ENCODE measurements around the gene UQCC3.

DNA sequence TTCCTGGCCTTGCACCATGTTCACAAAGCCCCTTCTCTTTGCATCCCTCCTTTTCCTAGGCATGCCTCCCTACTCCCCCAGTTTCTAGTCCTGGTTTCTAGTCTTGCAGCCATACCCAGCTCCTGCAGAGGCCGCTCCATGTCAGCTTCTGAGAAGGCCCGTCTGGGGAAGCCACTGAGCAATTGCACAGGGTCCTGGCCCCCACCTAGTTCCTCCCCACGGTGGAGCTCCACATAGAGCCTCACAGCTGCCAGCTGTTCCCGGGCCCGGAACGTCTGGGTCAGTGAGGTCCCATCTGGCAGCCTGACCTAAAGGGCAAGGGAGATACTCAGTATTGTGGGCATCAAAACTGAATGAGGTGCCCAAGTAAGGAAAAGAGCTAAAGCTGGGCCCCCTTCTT lies 5.2 kb downstream of the UQCC3 start:
- TF ChIP-seq, protein P1, sequence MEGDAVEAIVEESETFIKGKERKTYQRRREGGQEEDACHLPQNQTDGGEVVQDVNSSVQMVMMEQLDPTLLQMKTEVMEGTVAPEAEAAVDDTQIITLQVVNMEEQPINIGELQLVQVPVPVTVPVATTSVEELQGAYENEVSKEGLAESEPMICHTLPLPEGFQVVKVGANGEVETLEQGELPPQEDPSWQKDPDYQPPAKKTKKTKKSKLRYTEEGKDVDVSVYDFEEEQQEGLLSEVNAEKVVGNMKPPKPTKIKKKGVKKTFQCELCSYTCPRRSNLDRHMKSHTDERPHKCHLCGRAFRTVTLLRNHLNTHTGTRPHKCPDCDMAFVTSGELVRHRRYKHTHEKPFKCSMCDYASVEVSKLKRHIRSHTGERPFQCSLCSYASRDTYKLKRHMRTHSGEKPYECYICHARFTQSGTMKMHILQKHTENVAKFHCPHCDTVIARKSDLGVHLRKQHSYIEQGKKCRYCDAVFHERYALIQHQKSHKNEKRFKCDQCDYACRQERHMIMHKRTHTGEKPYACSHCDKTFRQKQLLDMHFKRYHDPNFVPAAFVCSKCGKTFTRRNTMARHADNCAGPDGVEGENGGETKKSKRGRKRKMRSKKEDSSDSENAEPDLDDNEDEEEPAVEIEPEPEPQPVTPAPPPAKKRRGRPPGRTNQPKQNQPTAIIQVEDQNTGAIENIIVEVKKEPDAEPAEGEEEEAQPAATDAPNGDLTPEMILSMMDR (IDR thresholded peaks at IDR 0.05) = no peak
- no peak for TF ChIP-seq POLR2A (IDR thresholded peaks at IDR 0.05)
- TF ChIP-seq EP300 (IDR thresholded peaks at IDR 0.05) = no peak
